Subcutaneous abdominal adipose tissue (tissue), 5 donors: ENCODE results near the gene IL31RA.
"Not testable (repeated sequence)": the region's sequence is repeated elsewhere in the genome, so short reads cannot be mapped to it uniquely, and the experiment has no call there.

ENCODE experiments used
- H3K27ac ChIP-seq: one replicate; pipeline ENCODE4 v1.7.0; 2013; ENCODE audit warnings: low read depth, mild to moderate bottlenecking, inconsistent platforms, low read length, moderate library complexity
- H3K27me3 ChIP-seq, 5 donors: one replicate each; pipeline ENCODE4 v1.7.0; 2013; ENCODE audit warnings: low read length in 5 of 5, inconsistent platforms in 1 of 5; ENCODE audit not compliant: control insufficient read depth in 5 of 5, insufficient read depth in 4 of 5
- H3K36me3 ChIP-seq, 5 donors: one replicate each; pipeline ENCODE4 v1.7.0; 2013; ENCODE audit warnings: low read length in 5 of 5; ENCODE audit not compliant: control insufficient read depth in 5 of 5, insufficient read depth in 5 of 5
- H3K4me1 ChIP-seq, 5 donors: one replicate each; pipeline ENCODE4 v1.7.0; 2013; ENCODE audit warnings: low read length in 5 of 5, mild to moderate bottlenecking in 3 of 5, moderate library complexity in 1 of 5; ENCODE audit not compliant: control insufficient read depth in 5 of 5, insufficient read depth in 5 of 5
- H3K4me3 ChIP-seq, 5 donors: one replicate each; pipeline ENCODE4 v1.7.0; 2013; ENCODE audit warnings: low read length in 5 of 5, low read depth in 1 of 5
- H3K9ac ChIP-seq, 5 donors: one replicate each; pipeline ENCODE4 v1.7.0; 2013; ENCODE audit warnings: low read length in 5 of 5, mild to moderate bottlenecking in 4 of 5, moderate library complexity in 3 of 5
- H3K9me3 ChIP-seq, 5 donors: one replicate each; pipeline ENCODE4 v1.7.0; 2013; ENCODE audit warnings: low read length in 5 of 5; ENCODE audit not compliant: control insufficient read depth in 5 of 5
- donor health status: healthy.
- donor health status: healthy.
- donor health status: healthy.
- donor health status: healthy.
- donor health status: healthy.

Gene IL31RA

GRCh38 chr5:55850839-55851674 is at the start of gene IL31RA:
Gene IL31RA (plus strand): TSS chr5:55851357. CDS start chr5:55851571, 214 bp downstream.
- Histone ChIP-seq H3K9me3 (no peaks in the 10 kb centered on the region), H3K4me1 (peaks cover 0 to 6% (median 0%) of the 10 kb centered on the region in 5 donors), H3K27ac (no peak within 1 kb of the TSS), H3K27me3 (no peaks in the 10 kb centered on the region), H3K4me3 (no peak within 1 kb of the TSS), H3K36me3 (no peaks in the 10 kb centered on the region), H3K9ac (no peak within 1 kb of the TSS)

DNA sequence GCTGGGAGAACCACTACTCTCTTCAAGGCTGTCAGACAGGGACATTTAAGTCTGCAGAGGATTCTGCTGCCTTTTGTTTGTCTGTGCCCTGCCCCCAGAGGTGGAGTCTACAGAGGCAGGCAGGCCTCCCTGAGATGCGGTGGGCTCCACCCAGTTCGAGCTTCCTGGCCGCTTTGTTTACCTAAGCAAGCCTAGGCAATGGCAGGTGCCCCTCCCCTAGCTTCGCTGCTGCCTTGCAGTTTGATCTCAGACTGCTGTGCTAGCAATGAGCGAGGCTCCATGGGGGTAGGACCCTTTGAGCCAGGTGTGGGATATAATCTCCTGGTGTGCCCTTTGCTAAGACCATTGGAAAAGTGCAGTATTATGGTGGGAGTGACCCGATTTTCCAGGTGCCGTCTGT is 42.3 kb upstream of the IL31RA start:
- H3K9ac ChIP-seq, H3K4me3 ChIP-seq, H3K27ac ChIP-seq, H3K4me1 ChIP-seq, H3K36me3 ChIP-seq, H3K9me3 ChIP-seq, H3K27me3 ChIP-seq: not testable (repeated sequence)

DNA sequence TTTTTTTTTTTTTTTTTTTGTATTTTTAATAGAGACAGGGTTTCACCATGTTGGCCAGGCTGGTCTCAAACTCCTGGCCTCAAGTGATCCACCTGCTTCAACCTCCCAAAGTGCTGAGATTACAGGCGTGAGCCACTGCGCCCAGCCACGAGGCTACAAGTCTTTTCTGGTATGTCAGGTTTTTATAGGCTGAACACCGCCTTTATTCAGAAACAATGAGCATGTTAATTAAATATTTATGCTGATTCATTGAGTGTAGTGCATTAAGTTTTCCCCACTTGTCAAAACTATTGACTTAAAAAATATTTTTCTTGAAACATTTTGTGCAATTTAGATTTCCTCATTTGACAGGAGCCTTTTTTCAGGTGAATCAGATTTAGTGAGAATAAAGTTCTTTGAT is 35.2 kb upstream of the IL31RA start:
- not testable (repeated sequence) for H3K9ac ChIP-seq, H3K4me3 ChIP-seq, H3K36me3 ChIP-seq, H3K9me3 ChIP-seq, H3K27ac ChIP-seq, H3K4me1 ChIP-seq, H3K27me3 ChIP-seq

DNA sequence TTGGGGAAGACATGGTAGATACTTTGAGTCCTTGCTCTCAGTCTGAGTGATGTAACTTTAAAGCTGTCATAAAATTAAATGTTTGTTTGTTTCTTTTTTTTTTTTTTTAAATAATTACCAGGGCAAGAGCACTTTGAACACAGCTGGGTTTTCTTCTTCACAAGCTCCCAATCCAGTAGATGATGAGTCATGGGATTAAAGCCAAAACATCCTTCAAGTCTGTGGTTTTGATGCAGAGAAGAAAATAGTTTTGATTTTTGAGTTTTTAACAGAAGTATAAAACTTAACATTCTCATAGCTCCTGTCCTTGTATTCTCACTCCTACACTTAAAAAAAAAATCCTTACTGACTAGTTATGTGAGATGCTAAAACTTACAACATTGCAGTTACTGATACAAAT is 34.8 kb upstream of the IL31RA start:
- no peaks in the 10 kb centered on the region for H3K36me3 ChIP-seq
- H3K4me3 ChIP-seq = no peak overlapping the region
- no peak overlapping the region for H3K27ac ChIP-seq
- H3K9me3 ChIP-seq = no peaks in the 10 kb centered on the region
- H3K4me1 ChIP-seq = peaks cover 0 to under 1% (median 0%) of the 10 kb centered on the region in 5 donors
- H3K9ac ChIP-seq = no peak overlapping the region
- H3K27me3 ChIP-seq = peaks cover 0 to 9% (median 5%) of the 10 kb centered on the region in 5 donors

- peaks cover 4 to 15% (median 7%) of the 10 kb centered on the region in 5 donors for H3K27me3 ChIP-seq
- no peak overlapping the region for H3K9ac ChIP-seq
- H3K27ac ChIP-seq = no peak overlapping the region
- no peaks in the 10 kb centered on the region for H3K36me3 ChIP-seq
- H3K4me3 ChIP-seq = no peak overlapping the region
- no peaks in the 10 kb centered on the region for H3K9me3 ChIP-seq
- peaks cover 0 to 8% (median 5%) of the 10 kb centered on the region in 5 donors for H3K4me1 ChIP-seq
Measured at GRCh38 chr5:55817030-55817429, 34.1 kb upstream of the IL31RA start.

DNA sequence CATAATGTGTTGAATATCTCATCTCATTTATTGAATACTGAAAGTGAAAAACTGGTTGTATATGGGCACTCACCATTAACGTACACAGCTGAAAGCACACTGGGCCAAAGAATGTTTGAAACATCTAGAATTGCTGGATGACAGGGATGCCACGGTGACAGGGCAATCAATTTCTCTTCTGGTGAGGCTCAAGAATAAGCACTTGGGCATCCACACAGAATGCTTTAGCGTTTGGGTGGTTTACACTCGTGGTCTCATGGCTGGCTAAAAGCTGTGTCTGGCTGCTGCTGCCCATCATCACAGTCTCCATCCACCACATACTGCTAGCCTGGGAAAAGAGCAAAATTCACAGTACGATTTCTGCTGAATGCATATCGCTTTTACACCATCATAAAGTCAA is 30.7 kb upstream of the IL31RA start:
- Histone ChIP-seq H3K9ac (no peak overlapping the region), H3K4me3 (no peak overlapping the region), H3K4me1 (peaks cover 0 to 10% (median 8%) of the 10 kb centered on the region in 5 donors), H3K27ac (no peak overlapping the region), H3K9me3 (no peaks in the 10 kb centered on the region), H3K27me3 (peaks cover 5 to 23% (median 10%) of the 10 kb centered on the region in 5 donors), H3K36me3 (no peaks in the 10 kb centered on the region)

GRCh38 chr5:55821731-55822512 is 29.2 kb upstream of the IL31RA start:
- H3K36me3 ChIP-seq = no peaks in the 10 kb centered on the region
- no peaks in the 10 kb centered on the region for H3K9me3 ChIP-seq
- H3K9ac ChIP-seq = no peak overlapping the region
- H3K4me3 ChIP-seq = peak overlapping the region in 3 of 5 donors; percentile 42 to 73 (median 64)
- no peak overlapping the region for H3K27ac ChIP-seq
- peaks cover 5 to 23% (median 10%) of the 10 kb centered on the region in 5 donors for H3K27me3 ChIP-seq
- peaks cover 0 to 10% (median 8%) of the 10 kb centered on the region in 5 donors for H3K4me1 ChIP-seq

- Histone ChIP-seq H3K9me3 (no peaks in the 10 kb centered on the region), H3K4me3 (no peak overlapping the region), H3K36me3 (no peaks in the 10 kb centered on the region), H3K27me3 (peaks cover 5 to 23% (median 10%) of the 10 kb centered on the region in 5 donors), H3K27ac (no peak overlapping the region), H3K4me1 (peaks cover 0 to 10% (median 8%) of the 10 kb centered on the region in 5 donors), H3K9ac (no peak overlapping the region)
Measured at GRCh38 chr5:55823151-55823796, 27.9 kb upstream of the IL31RA start.

DNA sequence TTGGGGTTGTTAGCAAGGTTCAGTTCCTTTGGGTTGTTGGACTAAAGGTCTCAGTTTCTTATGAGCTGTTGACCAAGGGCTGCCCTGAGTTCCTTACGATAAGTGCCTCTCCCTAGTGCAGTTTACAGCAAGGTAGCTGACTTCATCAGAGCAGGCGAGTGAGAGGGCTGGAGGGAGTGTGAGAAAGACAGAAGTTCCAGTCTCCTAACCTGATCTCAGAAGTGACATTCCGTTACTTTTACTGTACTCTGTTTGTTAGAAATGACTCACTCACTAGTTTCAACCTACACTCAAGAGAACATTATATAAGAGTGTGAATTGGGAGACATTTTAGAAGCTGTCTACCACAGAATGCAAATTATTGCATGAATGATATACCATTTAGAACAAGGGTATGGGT is 21.2 kb upstream of the IL31RA start:
- H3K9ac ChIP-seq = no peak overlapping the region
- no peak overlapping the region for H3K4me3 ChIP-seq
- no peaks in the 10 kb centered on the region for H3K4me1 ChIP-seq
- H3K9me3 ChIP-seq = no peaks in the 10 kb centered on the region
- no peak overlapping the region for H3K27ac ChIP-seq
- no peaks in the 10 kb centered on the region for H3K36me3 ChIP-seq
- H3K27me3 ChIP-seq = no peaks in the 10 kb centered on the region

DNA sequence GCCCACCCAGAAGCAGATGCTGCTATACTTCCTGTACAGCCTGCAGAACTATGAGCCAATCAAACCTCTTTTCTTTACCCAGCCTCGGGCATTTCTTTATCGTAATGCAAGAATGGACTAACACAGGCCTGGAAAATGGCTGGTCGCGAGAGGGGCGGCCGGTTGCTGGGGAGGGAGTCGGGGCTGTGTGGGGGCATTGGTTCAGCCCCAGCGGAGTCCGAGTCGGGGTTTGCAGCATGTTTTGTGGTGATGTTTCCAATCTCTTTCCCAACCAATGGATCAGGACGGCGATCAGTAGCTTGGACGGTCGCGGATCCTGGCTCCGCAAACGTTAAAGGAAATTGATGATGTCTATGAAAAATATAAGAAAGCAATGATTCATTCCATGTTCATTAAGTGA is 18.7 kb upstream of the IL31RA start:
- H3K4me1 ChIP-seq = no peaks in the 10 kb centered on the region
- H3K9ac ChIP-seq = no peak overlapping the region
- H3K4me3 ChIP-seq = no peak overlapping the region
- H3K9me3 ChIP-seq = no peaks in the 10 kb centered on the region
- no peaks in the 10 kb centered on the region for H3K27me3 ChIP-seq
- H3K27ac ChIP-seq = no peak overlapping the region
- H3K36me3 ChIP-seq = no peaks in the 10 kb centered on the region
